H1 (cell line): ENCODE measurements around the gene TPBGL. TPM values are rescaled to one million over a fixed set of nuclear protein-coding genes. Genes with fewer than 3 reads are reported as not detected.

ENCODE experiments used
- CTCF ChIA-PET: fragments of 300-600 bp; sonication (Branson Sonifier 250); formaldehyde crosslinking; loops from one replicate; lab custom pipeline; 2021; ENCODE audit not compliant: partially characterized antibody; lab: Charles Lee
- POLR2A ChIA-PET: fragments of 300-600 bp; sonication (Branson Sonifier 250); formaldehyde crosslinking; loops from one replicate; lab custom pipeline; 2021; ENCODE audit warnings: inconsistent platforms; ENCODE audit not compliant: partially characterized antibody; lab: Charles Lee
- DNase-seq, 2 experiments: peaks; one replicate each; pipeline versions ENCODE4 v3.0.0 to v3.0.0-alpha.2; 2010 to 2022; ENCODE audit warnings: low spot score in 2 of 2, low read depth in 1 of 2, mixed read lengths in 1 of 2
- FAIRE-seq: peaks from 2 replicates; lab custom pipeline; 2011; peaks lifted over from hg19 to GRCh38; lab: Jason Lieb, UNC
- H2AFZ ChIP-seq: 2 replicates; pipeline ENCODE4 v1.8.1; 2012; ENCODE audit warnings: low read length, inconsistent platforms
- H2AK5ac ChIP-seq: 2 replicates; pipeline ENCODE4 v1.6.1; 2013; ENCODE audit warnings: low read depth, low read length
- H2BK120ac ChIP-seq: replicated peaks from 2 replicates; pipeline ENCODE3; 2013; ENCODE audit warnings: low read depth, low read length, inconsistent platforms
- H2BK12ac ChIP-seq: 2 replicates; pipeline ENCODE4 v1.6.1; 2013; ENCODE audit warnings: low read depth, low read length
- H2BK15ac ChIP-seq: 2 replicates; pipeline ENCODE4 v1.6.1; 2013; ENCODE audit warnings: low read length
- H2BK20ac ChIP-seq: 2 replicates; pipeline ENCODE4 v1.6.1; 2013; ENCODE audit warnings: low read length
- H2BK5ac ChIP-seq: 2 replicates; pipeline ENCODE4 v1.6.1; 2013; ENCODE audit warnings: low read depth, low read length
- H3K14ac ChIP-seq: 2 replicates; pipeline ENCODE4 v1.6.1; 2013; ENCODE audit warnings: inconsistent platforms; ENCODE audit not compliant: insufficient read length
- H3K18ac ChIP-seq: 2 replicates; pipeline ENCODE4 v1.6.1; 2013; ENCODE audit warnings: low read length; ENCODE audit errors: extremely low read depth
- H3K23ac ChIP-seq: 2 replicates; pipeline ENCODE4 v1.6.1; 2013; ENCODE audit warnings: inconsistent platforms; ENCODE audit not compliant: insufficient read length
- H3K23me2 ChIP-seq: 2 replicates; pipeline ENCODE4 v1.6.1; 2013; ENCODE audit warnings: low read depth, low read length
- H3K27ac ChIP-seq: 2 replicates; pipeline ENCODE4 v1.6.1; 2011; ENCODE audit warnings: low read depth, low read length, inconsistent platforms
- H3K27me3 ChIP-seq, 4 experiments: replicated peaks in 1 of 4; 1 replicate in 1 of 4; 2 replicates in 3 of 4; pipeline versions ENCODE4 v1.6.1 to v1.8.1; 2011 to 2013; ENCODE audit warnings: low read length in 3 of 4, mild to moderate bottlenecking in 3 of 4, inconsistent platforms in 2 of 4, mixed read lengths in 2 of 4, moderate library complexity in 1 of 4; ENCODE audit not compliant: control insufficient read depth in 3 of 4, insufficient read depth in 3 of 4; ENCODE audit errors: extremely low read depth in 1 of 4
- H3K36me3 ChIP-seq, 4 experiments: 2 replicates each; pipeline versions ENCODE4 v1.6.1 to v1.8.1; 2011 to 2013; ENCODE audit warnings: mild to moderate bottlenecking in 4 of 4, low read length in 3 of 4, moderate library complexity in 2 of 4, control low read depth in 1 of 4, inconsistent platforms in 1 of 4; ENCODE audit not compliant: insufficient read depth in 4 of 4, control insufficient read depth in 2 of 4
- H3K4ac ChIP-seq: replicated peaks from 2 replicates; pipeline ENCODE3; 2013; ENCODE audit warnings: low read length, low read depth, mixed read lengths, inconsistent platforms; ENCODE audit not compliant: insufficient read length
- H3K4me1 ChIP-seq, 4 experiments: replicated peaks in 1 of 4; 1 replicate in 1 of 4; 2 replicates in 3 of 4; pipeline versions ENCODE4 v1.6.1 to v1.8.1; 2011 to 2013; ENCODE audit warnings: low read length in 3 of 4, inconsistent platforms in 2 of 4, mixed read lengths in 1 of 4; ENCODE audit not compliant: insufficient read depth in 4 of 4, control insufficient read depth in 3 of 4
- H3K4me2 ChIP-seq, 2 experiments: 2 replicates each; pipeline versions ENCODE4 v1.6.1 to v1.8.1; 2011 to 2013; ENCODE audit warnings: low read depth in 2 of 2, low read length in 2 of 2, control low read depth in 1 of 2, inconsistent platforms in 1 of 2, mild to moderate bottlenecking in 1 of 2; ENCODE audit not compliant: insufficient read depth in 1 of 2
- H3K4me3 ChIP-seq, 4 experiments: fragments of 200-600, 300-600 bp in 1 of 4; sonication (generic), shearing (Covaris generic), sonication (Bioruptor Twin) in 1 of 4; 2 replicates each; pipeline versions ENCODE4 v1.5.1 to v1.8.1; 2011 to 2016; ENCODE audit warnings: low read length in 4 of 4, low read depth in 3 of 4, control low read depth in 2 of 4, inconsistent platforms in 2 of 4, mild to moderate bottlenecking in 2 of 4, mixed read lengths in 1 of 4, moderate library complexity in 1 of 4; ENCODE audit not compliant: insufficient read depth in 2 of 4; ENCODE audit errors: extremely low read depth in 1 of 4
- H3K56ac ChIP-seq: replicated peaks from 2 replicates; pipeline ENCODE3; 2013; ENCODE audit warnings: low read depth, mild to moderate bottlenecking, mixed read lengths, low read length, inconsistent platforms; ENCODE audit not compliant: insufficient read length
- H3K79me1 ChIP-seq: 2 replicates; pipeline ENCODE4 v1.6.1; 2013; ENCODE audit warnings: low read depth, low read length, control low read depth
- H3K79me2 ChIP-seq, 2 experiments: 2 replicates each; pipeline versions ENCODE4 v1.6.1 to v1.8.1; 2012 to 2013; ENCODE audit warnings: low read length in 2 of 2, mild to moderate bottlenecking in 2 of 2, inconsistent platforms in 1 of 2; ENCODE audit not compliant: insufficient read depth in 2 of 2, control insufficient read depth in 1 of 2
- H3K9ac ChIP-seq, 4 experiments: replicated peaks in 1 of 4; 1 replicate in 1 of 4; 2 replicates in 3 of 4; pipeline versions ENCODE4 v1.6.1 to v1.8.1; 2011 to 2013; ENCODE audit warnings: low read depth in 3 of 4, low read length in 3 of 4, control low read depth in 2 of 4, mild to moderate bottlenecking in 2 of 4, moderate library complexity in 2 of 4, inconsistent platforms in 1 of 4; ENCODE audit errors: extremely low read depth in 1 of 4
- H3K9me3 ChIP-seq, 2 experiments: 2 replicates each; pipeline versions ENCODE4 v1.6.1 to v1.8.1; 2012 to 2013; ENCODE audit warnings: mild to moderate bottlenecking in 2 of 2, moderate library complexity in 2 of 2, control low read depth in 1 of 2, inconsistent platforms in 1 of 2, low read depth in 1 of 2, low read length in 1 of 2, mixed read lengths in 1 of 2; ENCODE audit not compliant: insufficient read depth in 2 of 2
- H4K20me1 ChIP-seq, 2 experiments: replicated peaks in 1 of 2; 2 replicates each; pipeline versions ENCODE3 to v1.8.1; 2011 to 2013; ENCODE audit warnings: inconsistent platforms in 2 of 2, low read length in 2 of 2, mild to moderate bottlenecking in 1 of 2; ENCODE audit not compliant: insufficient read depth in 2 of 2, control insufficient read depth in 1 of 2
- H4K5ac ChIP-seq: 2 replicates; pipeline ENCODE4 v1.6.1; 2013; ENCODE audit warnings: low read length, low read depth, mixed read lengths, inconsistent platforms; ENCODE audit not compliant: insufficient read length
- H4K8ac ChIP-seq: 2 replicates; pipeline ENCODE4 v1.8.0; 2013; ENCODE audit warnings: mild to moderate bottlenecking, moderate library complexity, low read length, inconsistent platforms; ENCODE audit not compliant: insufficient read depth; ENCODE audit errors: extremely low read depth
- H4K91ac ChIP-seq: replicated peaks from 2 replicates; pipeline ENCODE3; 2013; ENCODE audit warnings: low read length, mixed read lengths, inconsistent platforms; ENCODE audit not compliant: insufficient read length
- BACH1 ChIP-seq: IDR thresholded peaks from 2 replicates; pipeline ENCODE4 v1.6.1; 2012; ENCODE audit warnings: low read length, improper control_type of control experiment
- BCL11A ChIP-seq, 2 experiments: IDR thresholded peaks; one replicate each; pipeline ENCODE4 v1.6.1; 2011; ENCODE audit warnings: low read depth in 2 of 2, low read length in 2 of 2, mild to moderate bottlenecking in 2 of 2
- EGR1 ChIP-seq: IDR thresholded peaks from 2 replicates; pipeline ENCODE4 v1.6.1; 2011; ENCODE audit warnings: low read depth, low read length, borderline replicate concordance
- GABPA ChIP-seq: IDR thresholded peaks from 2 replicates; pipeline ENCODE4 v1.6.1; 2011; ENCODE audit warnings: mild to moderate bottlenecking, low read length, moderate library complexity, borderline replicate concordance; ENCODE audit not compliant: insufficient read depth
- NRF1 ChIP-seq: IDR thresholded peaks from 2 replicates; pipeline ENCODE4 v1.6.1; 2011; ENCODE audit warnings: mild to moderate bottlenecking, low read depth, low read length, improper control_type of control experiment
- WGBS, 2 experiments: shearing (Covaris generic) in 1 of 2; methylation state at CpG; one replicate each; pipeline versions ENCODE4 v1.1.6 to v1.1.7; 2013 to 2015; ENCODE audit warnings: low lambda C conversion rate in 2 of 2, mixed read lengths in 2 of 2, inconsistent platforms in 1 of 2, low coverage in 1 of 2, missing lambda C conversion rate in 1 of 2; ENCODE audit not compliant: insufficient replicate concordance in 2 of 2, insufficient coverage in 1 of 2, insufficient read length in 1 of 2; ENCODE audit errors: extremely low coverage in 1 of 2, missing lambda C conversion rate in 1 of 2; 5-methylcytosine and 5-hydroxymethylcytosine counted together
- polyA plus RNA-seq, 7 experiments: library from polyadenylated mRNA; depleted of rRNA in 3 of 7; stranded (reverse) in 5 of 7; unstranded in 2 of 7; fragments of >200 nt in 5 of 7; fragments of 200-250 nt in 2 of 7; gene quantifications; 1 replicate in 5 of 7; 2 replicates in 1 of 7; 4 replicates in 1 of 7; pipeline versions ENCODE4 v1.2.1 to v1.2.3, GENCODE V29; 2011 to 2013; ENCODE audit warnings: missing spikeins in 2 of 7, mixed read lengths in 2 of 7
- total RNA-seq: library from RNA; stranded (reverse); fragmentation: NEBNext Ultra II Directional; extraction: Animal tissue kit (Norgen Biotek cat#: 25700); gene quantifications from 2 replicates; pipeline ENCODE4 v1.2.1, GENCODE V29; 2021

Gene TPBGL
- total and polyA plus RNA-seq, 2 of the 8 experiments (the other 6 are each of a cell fraction or from before 2014, with no cell fraction given): 0.26 to 0.37 TPM

DNA sequence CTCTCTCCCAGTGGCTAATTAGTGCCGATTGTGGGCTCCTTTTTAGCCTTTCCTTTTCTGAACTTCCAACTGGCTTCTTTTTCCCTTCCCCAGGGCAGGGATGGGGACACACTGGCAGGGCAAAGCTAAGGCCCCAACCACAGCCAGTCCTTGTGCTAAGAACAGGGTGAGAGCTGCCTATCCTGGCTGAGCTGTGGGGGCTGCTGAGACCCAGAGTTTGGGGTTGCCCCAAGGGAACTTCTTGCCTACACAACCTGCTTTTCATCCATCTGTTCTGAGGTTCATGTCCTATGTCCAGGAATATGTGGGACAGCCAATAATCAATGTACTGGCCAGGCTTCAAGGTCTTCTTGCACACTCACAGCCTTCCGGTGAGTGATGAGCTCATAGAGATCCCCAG, 10.0 kb upstream of the TPBGL start:
- Histone ChIP-seq H2BK15ac (no peak overlapping the region), H3K18ac (no peak overlapping the region)
- 96% methylated on average over 2 of the region's 2 CpGs; no CpG with 5 or more reads in 1 of the 2 experiments for WGBS, 2 experiments

More for the DNA sequence above, 10.0 kb upstream of the TPBGL start:
- Histone ChIP-seq H2BK12ac (no peak overlapping the region), H3K9me3 (no peaks in the 10 kb centered on the region), H3K4me2 (no peak overlapping the region), H2AK5ac (no peak overlapping the region), H3K4me1 (no peaks in the 10 kb centered on the region; a peak in 2 of 7 replicates), H3K4ac (no peak overlapping the region), H3K56ac (no peak overlapping the region), H2BK5ac (no peak overlapping the region), H3K14ac (no peak overlapping the region), H2AFZ (no peak overlapping the region), H2BK20ac (no peak overlapping the region), H3K23ac (no peak overlapping the region), H4K5ac (no peak overlapping the region), H3K79me2 (no peaks in the 10 kb centered on the region), H3K23me2 (no peaks in the 10 kb centered on the region; the same call in 1 of the 2 replicates), H3K36me3 (no peaks in the 10 kb centered on the region), H3K27ac (no peak overlapping the region), H4K20me1 (no peaks in the 10 kb centered on the region), H3K27me3 (no peaks in the 10 kb centered on the region), H3K4me3 (no peak overlapping the region), H2BK120ac (no peak overlapping the region), H3K9ac (no peak overlapping the region), H4K91ac (no peak overlapping the region), H3K79me1 (no peaks in the 10 kb centered on the region), H4K8ac (no peak overlapping the region)
- POLR2A ChIA-PET: no interaction called here
- FAIRE-seq (no peak), DNase-seq (no peak)
- CTCF ChIA-PET: interaction anchor here (1.2 to 45.7 kb wide), 8 partner anchors 10 to 85 kb away, joined by 3 to 952 read pairs (median 6); partner anchors contain the start of genes SLCO2B1 and TPBGL
- no peak for TF ChIP-seq GABPA
- TF ChIP-seq BCL11A (IDR thresholded peaks at IDR 0.05; ENCODE audit: low read depth in 2 of 2, low read length in 2 of 2): no peak
- TF ChIP-seq EGR1: no peak
- TF ChIP-seq BACH1: no peak
- TF ChIP-seq NRF1: no peak
